Frontal cortex (tissue), 4 donors: ENCODE results near the gene EPAS1. TPM values are rescaled to one million over a fixed set of nuclear protein-coding genes. Genes with fewer than 3 reads are reported as not detected.

Experiments
- DNase-seq, 2 donors: peaks; one replicate each; pipeline ENCODE4 v3.0.0; 2012; ENCODE audit warnings: low spot score in 2 of 2
- FAIRE-seq: peaks from 2 replicates; lab custom pipeline; 2012; peaks lifted over from hg19 to GRCh38; lab: Jason Lieb, UNC
- total RNA-seq: library from RNA; depleted of rRNA; stranded (reverse); fragments of >200 nt; gene quantifications from one replicate; pipeline ENCODE4 v1.2.3, GENCODE V29; 2014
- donor health status: control.
- donor health status: control.
- donor health status: control.

EPAS1 gene
- total RNA-seq, 1 donor from 2014 or later, result 3.7 TPM

DNA sequence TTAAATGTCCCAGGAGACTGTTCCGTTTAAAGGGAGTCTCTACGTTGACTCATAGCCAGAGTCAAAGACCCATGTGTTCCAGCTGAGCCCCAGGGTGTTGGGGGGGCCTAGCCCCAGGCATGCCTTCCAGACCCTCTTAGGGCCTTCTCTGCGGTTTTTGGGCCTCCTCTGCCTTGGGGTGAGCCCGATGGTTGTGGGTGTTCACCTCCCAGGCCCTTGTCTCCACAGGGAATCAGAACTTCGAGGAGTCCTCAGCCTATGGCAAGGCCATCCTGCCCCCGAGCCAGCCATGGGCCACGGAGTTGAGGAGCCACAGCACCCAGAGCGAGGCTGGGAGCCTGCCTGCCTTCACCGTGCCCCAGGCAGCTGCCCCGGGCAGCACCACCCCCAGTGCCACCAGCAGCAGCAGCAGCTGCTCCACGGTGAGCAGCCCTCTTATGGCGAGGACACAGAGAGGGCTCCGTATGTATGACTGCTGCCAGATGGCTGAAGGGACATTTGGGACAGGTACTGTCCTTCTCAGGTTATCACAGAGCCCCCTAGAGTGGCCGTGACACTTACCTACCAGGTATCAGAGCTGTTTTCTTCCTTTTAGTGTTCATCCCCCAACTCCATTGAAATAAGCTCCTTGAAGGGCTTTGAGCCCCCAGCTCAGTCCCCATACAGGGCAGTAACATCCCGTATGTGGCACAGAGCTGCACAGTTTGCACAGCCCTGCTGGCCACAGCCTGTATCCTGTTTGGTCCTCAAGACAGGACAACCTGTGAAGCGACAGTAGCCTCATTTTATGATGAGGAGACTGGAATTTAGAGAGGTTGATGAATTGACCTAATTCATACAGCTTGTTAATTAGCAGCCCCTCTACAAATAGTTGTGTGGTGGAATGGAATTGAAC lies 80.7 kb downstream of the EPAS1 start:
- DNase-seq, result no peak
- FAIRE-seq, result no peak

DNA sequence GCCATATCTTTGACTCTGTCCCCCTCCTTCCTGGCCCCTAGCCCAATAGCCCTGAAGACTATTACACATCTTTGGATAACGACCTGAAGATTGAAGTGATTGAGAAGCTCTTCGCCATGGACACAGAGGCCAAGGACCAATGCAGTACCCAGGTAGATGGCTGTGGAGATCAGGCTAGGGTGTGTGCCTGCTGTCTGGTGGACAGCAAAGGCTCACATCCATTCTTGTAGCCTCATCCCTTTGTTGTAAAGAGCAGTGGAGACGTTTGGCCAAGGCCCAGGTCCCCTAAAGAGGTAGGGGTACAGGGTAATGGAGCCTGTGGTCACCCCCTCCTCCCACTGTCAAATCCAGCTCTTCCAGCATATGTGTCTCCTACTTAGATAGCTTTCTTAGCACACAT lies 81.4 kb downstream of the EPAS1 start:
- DNase-seq (no peak), FAIRE-seq (no peak)

DNA sequence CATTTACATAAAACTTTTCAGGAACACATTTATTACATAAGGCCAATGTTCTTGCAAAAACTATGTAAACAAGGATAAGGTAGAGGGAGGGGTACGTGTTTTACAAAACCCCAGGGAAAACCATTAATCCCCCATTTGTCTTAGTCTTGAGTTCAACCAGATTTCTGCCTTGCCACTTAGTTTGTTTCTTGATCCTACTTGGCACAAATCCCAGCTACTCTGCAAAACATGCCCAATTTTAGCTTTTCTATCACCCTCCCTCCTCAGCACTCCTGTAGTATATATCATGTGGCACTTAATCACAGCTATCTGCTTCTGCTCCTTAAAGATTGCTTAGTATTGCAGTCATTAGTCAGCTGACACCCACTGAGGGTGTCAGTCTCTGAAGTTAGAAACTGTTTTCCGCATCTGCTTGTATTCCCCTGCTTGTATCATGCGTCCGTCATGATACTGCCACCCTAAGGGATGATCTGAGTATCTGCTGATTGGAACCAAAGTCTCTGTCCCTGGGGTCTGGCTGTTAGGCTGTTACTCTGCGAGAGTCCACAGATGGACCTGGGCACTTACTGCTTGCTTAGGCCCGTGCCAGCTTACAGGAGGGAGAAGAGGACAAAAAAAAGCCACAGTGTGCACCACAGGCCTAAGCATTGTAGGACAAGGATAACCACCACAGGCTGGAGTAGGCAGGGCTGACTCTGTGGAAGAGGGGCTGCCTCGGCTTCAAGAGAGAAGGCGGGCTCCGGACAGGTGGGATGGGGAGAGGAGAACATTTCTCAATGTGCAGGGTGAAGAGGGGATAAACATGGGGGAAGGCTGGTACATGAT lies 82.2 kb downstream of the EPAS1 start:
- FAIRE-seq (no peak), DNase-seq (no peak)

DNA sequence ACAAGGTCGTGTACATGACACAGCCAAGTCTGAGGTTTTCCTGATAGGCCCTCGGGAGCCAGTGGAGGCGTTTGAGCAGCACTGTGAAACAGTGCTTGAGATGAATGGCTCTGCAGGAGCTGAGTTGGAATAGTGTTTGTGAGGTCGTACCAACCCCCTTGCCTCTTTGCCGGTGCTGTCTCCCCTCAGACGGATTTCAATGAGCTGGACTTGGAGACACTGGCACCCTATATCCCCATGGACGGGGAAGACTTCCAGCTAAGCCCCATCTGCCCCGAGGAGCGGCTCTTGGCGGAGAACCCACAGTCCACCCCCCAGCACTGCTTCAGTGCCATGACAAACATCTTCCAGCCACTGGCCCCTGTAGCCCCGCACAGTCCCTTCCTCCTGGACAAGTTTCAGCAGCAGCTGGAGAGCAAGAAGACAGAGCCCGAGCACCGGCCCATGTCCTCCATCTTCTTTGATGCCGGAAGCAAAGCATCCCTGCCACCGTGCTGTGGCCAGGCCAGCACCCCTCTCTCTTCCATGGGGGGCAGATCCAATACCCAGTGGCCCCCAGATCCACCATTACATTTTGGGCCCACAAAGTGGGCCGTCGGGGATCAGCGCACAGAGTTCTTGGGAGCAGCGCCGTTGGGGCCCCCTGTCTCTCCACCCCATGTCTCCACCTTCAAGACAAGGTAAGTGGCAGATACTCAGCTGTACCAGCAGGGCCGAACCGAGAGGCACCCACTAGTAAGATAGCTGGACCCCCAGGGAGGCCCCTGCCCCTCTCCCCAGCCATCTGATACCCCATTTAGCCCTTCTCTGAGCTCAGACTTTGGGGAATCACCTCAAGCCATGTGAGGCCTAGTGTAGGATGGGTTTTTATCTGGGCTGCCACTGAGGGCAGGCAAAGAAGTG lies 83.1 kb downstream of the EPAS1 start:
- DNase-seq (no peak), FAIRE-seq (no peak)

DNA sequence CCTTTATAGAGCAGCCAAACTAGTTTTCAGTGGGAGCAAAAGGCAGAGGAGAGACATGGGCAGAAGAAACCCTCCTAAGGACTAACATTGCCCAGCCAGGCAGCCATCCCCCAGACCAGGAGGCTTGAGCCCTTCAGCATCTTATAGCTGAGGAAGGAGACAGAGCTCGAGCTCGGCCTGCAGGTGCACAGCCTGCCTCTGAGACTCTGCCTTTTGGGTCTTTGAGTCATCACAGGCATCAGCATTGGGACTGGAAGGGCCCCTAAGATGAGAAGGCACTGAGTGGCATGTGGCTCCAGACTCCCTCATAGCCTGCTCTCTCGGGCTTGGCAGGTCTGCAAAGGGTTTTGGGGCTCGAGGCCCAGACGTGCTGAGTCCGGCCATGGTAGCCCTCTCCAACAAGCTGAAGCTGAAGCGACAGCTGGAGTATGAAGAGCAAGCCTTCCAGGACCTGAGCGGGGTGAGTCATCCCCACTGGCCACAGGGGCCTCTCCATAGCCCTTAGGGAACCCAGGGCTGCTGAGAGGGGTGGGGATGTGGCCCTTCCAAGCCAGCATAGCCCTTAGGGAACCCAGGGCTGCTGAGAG lies 84.1 kb downstream of the EPAS1 start:
- DNase-seq, result no peak
- FAIRE-seq, result no peak

DNA sequence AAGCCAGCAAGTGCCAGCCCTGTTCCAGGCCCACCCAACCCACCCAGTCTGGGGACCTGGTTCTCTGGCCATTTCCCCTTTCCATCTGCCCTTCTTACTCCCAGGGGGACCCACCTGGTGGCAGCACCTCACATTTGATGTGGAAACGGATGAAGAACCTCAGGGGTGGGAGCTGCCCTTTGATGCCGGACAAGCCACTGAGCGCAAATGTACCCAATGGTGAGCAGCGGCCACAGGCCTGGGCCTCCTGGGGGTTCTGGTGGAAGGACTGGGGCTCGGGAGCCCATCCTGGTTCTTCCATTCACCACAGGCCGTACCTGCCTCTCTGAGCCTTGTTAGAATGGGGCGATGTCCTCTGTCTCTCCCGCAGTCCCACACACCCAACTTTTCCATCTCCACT lies 84.7 kb downstream of the EPAS1 start:
- FAIRE-seq (no peak), DNase-seq (no peak)

DNA sequence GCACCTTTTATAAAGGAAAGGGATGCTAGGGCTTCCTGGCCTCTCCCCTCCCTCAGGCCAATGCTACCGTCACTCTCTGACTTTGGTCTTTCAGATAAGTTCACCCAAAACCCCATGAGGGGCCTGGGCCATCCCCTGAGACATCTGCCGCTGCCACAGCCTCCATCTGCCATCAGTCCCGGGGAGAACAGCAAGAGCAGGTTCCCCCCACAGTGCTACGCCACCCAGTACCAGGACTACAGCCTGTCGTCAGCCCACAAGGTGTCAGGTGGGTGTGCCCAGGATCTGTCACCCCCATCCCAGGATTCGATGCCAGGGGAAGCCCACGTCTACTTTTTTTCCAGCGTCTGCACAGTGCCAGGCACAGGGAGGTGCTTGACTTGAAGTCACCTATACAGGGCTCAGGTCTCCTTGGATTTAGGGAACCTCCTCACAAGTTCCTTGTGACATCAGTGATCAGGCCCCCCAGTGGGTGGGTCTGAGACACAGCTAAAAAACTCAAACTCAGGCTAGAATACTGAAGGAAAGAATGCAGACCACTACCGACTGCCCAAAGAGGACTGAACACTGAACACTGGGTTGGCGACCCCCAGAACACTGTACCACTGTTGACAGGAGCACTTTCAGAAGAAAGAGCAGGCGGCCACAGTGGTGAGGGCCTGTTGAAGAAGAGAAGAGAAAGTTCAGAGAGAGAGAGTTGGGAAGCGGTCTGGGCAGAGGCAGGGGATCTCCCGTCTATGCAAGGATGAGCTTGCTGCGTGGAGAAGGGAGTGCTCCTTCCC lies 85.3 kb downstream of the EPAS1 start:
- FAIRE-seq, result no peak
- DNase-seq, result no peak

DNA sequence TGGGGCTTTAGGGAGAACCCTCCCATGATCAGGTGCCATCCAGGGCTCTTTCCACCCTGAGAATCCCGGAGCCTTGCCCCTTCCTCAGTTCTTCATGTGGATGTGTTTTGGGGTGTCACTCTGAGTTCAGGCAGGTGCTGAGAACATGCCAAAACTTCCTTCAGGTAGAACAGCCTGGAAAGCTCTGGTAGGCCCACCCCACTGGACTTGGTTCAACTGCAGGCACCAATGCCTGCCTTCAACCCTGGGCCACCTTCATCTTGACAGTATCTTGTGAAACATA lies 85.8 kb downstream of the EPAS1 start:
- no peak for FAIRE-seq
- no peak for DNase-seq

DNA sequence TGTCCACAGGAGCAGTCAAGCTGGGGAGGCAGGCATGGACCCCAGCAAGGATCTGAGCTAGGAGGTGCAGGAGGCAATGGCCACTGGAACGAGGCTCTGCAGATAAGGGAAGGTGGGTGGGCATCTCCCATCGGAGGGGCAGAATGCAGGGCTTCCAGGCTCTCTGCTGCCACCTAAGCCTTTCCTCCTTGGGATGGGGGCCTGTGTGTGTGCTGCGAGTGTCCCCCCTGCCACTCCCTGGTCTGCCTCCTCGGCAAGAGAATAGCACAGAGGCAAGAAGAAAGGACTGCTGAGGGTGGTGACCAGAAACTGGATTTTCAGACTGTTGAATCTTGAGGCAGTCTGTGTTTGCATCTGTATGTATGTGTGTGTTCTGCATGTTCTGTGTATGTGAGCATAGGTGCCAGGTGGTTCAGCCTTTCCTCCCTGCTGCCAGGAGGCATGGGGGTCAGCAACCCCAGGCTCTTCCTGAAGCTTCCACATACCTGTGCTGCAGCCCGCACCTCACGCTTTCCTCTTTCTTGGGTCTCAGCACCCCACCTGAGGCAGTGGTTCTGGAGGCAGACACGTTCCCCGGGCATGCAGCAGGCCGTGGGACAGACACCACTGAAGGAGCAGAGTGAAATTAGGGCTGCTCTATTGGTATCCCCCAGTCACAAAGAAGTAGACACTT lies 86.7 kb downstream of the EPAS1 start:
- FAIRE-seq, result no peak
- DNase-seq, result no peak

DNA sequence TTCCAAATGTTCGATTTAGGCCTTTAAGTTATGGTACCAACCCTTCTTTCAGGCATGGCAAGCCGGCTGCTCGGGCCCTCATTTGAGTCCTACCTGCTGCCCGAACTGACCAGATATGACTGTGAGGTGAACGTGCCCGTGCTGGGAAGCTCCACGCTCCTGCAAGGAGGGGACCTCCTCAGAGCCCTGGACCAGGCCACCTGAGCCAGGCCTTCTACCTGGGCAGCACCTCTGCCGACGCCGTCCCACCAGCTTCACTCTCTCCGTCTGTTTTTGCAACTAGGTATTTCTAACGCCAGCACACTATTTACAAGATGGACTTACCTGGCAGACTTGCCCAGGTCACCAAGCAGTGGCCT lies 87.2 kb downstream of the EPAS1 start:
- no peak for DNase-seq
- FAIRE-seq, result no peak

- DNase-seq, result no peak
- FAIRE-seq, result no peak
Observed at GRCh38 chr2:46385786-46386577, 88.8 kb downstream of the EPAS1 start.

DNA sequence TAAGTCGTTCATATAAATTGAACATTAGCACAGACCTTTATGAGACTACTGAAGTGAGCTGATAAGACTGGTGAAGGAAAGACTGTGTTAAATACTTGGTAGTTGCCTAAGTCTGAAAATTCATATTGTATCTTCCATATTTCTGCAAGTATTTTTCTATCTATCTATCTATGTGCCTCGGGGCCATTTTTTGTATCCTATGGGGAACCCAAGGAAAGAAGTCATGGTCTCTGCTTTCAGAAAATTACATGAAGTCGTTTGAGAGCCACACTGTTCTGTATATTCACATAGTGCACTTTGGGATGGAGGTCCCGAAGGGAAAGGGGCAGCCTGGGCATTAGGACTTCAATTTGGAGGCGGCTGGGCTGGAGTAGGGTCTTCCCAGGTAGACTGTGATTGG lies 89.6 kb downstream of the EPAS1 start:
- no peak for FAIRE-seq
- no peak for DNase-seq

DNA sequence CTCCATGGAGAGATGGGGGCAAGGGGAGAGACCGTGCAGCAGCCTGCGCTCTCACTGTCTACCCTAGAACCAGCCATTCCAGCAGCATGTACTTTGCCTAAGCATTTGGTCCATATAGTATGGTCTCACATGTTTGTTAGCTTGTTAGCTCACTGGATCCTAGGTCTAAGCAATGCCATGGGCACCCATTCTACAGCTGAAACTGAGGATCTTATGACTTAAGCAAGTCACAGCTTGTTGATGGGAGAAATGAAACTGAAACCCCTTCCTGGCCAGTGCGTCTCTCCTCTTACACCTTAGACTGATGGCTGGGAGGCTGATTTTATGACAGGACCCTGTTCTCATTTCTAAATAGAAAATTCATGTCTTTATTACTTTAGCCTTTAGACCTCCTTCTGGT lies 90.1 kb downstream of the EPAS1 start:
- DNase-seq (no peak), FAIRE-seq (no peak)

DNA sequence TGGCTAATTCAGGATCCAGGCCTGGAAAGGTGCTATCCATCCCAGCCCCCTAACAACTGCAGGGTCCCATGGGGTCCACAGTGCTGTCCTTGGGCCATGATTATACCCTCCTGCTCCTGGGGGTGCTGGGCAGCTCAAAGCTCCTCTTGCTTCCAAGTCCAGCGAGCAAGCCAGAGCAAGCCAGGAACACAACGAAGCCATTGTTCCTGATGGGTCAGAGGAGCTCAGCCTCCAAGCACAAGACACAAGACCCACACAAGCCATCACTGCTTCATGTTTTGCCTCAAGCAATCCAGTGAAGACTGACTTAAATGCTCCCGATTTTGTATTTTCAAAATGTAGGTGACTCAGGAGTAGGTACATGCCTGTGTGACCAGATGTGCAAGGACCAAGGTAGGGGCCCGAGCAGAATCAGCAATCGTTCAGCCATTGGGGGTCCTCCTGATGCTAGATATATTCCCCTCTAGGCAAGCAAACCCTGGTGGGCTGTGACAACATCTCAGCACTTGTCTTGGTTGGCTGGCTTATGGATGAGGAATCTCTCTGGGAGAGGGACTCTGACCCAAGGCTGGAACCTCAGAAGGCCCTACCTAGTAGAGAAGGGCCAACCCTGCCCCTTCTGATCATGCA lies 90.8 kb downstream of the EPAS1 start:
- DNase-seq, result peak in 1 of 2 donors; percentile 44

GRCh38 chr2:46388881-46389280 lies 91.7 kb downstream of the EPAS1 start:
- no peak for DNase-seq

More for the DNA sequence above, 90.8 kb downstream of the EPAS1 start:
- FAIRE-seq, result no peak

DNA sequence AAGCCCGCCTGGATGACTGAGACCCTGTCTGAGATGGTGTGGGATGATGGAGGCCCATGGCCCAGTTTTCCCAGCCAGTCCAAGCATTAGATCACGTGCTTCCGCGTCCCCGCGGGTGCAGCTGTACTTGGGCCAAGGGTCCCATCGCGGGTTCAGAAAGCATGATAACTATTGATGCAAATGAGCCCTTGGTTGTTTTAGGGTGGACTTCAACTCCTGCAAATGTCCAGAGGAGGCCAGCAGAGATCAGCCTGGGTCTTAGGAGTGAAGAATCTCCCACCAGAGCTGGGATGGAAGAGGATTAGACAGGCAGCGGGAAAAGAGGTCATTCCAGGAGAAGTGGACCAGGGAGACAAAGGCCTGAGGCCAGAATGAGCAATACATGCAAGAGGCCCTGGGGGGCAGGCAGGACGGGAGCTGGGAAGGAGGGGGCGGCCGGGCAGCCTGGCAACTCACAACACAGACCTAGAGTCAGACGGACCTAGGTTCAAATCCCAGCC lies 92.3 kb downstream of the EPAS1 start:
- DNase-seq (no peak), FAIRE-seq (no peak)

More at GRCh38 chr2:46388881-46389280, 91.7 kb downstream of the EPAS1 start:
- FAIRE-seq, result no peak

GRCh38 chr2:46390036-46390435 lies 92.8 kb downstream of the EPAS1 start:
- FAIRE-seq (no peak), DNase-seq (no peak)
